Measurements from ENCODE around the gene DAP3.
"Not testable (repeated sequence)": the region's sequence is repeated elsewhere in the genome, so short reads cannot be mapped to it uniquely, and the experiment has no call there.

DAP3 gene

DNA sequence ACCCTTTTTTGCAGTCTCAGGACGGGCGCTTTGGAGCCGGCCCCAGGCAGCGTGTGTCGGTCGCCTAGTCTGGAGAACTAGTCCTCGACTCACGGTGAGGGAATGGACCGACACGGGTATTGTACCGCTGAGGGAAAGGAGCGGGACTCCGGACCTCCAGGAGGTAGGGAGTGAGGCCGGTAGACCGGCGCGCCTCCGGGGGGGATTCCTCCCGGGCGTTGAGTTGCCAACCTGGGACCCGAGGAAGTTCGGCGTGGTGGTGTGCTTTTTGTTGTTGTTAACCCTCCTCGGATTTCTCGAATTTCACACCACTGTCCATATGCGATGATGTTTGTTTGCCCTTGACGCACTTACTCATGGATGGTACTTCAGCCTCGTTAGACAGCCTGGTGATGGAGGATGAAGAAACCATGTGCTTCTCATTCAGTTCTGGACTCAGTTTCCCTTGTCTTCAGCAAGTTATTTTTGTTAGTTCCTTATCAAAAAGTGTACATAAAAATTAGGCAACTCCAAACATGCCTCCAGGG is at the start of gene DAP3:
Gene DAP3 (plus strand): TSS at position 11 of the 527 bp plus-strand sequence. CDS start 20,689 bp downstream, outside the sequence.
- DNase-seq = not testable (repeated sequence)

DNA sequence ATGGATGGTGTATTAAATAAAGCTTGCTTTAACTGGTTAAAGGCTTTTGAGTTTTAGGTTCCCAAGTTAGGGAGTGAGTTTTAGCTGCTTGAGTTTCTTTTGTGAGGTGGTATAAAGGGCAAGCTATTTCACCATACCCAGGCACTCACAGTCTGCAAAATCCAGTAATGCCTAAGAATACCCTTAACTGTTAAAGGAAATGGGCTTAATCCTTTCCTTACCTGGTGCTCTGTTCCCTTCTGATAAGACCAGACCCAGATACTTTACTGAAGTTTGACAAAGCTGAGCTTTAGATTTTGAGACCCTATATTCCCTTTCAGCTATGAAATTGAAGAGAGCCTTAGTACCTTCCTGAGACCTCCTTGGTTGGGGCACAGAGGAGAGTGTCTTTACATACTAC is 48.5 kb upstream of the DAP3 start:
- no peak for DNase-seq

DNA sequence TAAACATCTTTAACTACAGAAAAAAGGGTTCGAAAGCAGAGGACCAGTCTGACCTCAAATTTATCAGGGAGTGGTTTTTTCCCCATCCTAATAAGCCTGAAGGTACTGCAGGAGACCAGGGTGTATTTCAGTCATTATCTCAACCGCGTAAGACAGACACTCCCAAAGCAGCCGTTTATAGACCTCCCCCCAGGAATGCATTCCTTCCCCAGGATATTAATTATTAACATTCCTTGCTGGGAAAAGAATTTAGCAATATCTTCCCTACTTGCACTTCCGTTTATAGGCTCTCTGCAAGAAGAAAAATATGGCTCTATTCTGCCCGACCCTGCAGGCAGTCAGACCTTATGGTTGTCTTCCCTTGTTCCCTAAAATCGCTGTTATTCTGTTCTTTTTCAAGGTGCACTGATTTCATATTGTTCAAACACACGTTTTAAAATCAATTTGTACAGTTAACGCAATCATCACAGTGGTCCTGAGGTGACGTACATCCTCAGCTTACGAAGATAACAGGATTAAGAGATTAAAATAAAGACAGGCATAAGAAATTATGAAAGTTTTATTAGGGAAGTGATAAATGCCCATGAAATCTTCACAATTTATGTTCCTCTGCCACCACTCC is 46.2 kb upstream of the DAP3 start:
- DNase-seq = not testable (repeated sequence)

DNA sequence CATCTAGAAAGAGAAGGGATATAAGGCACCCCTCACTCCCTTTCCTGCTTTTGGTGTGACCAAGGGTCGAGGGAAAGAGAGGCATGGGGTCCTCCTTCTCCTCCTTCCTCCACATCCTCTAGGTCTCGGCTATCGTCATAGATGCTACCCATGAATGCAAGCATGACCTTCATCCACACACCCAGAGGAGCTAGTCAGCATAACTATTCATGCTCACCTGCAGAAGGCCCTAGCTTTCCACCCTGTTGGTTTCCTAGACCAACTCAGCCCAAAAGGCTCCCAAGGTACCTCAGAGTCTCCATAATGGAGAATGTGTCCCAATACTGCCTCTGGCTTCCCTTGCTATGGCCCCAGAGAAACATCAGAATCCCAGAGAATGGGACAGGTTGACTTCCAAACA is 45.7 kb upstream of the DAP3 start:
- DNase-seq = no peak

DNA sequence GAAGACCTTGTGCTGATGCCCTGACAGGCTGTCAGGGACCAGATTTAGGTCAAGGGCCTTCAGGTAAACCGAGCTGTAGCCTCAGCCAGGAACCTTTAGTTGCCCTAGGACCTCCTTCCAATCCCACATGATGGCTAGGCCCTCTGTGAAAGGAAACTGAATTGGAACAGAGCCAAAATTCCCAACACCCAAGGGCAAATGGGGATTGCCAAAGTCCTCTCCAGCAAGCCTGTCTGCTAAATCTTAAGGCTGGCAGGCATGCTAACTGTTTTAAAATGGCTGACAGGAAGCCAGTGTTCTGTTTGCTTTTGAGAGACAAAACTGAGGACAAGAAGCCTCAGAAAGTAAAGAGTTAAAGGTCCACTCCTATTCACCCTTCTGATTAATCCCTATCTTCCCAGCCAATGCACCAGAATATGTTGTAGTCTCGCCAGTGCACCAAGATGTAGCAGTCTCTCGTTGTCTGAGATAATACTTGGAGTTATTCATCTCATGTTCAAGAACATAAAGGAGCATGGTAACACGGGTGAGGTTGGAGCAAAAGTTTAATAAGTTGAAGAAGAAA is 43.8 kb upstream of the DAP3 start:
- DNase-seq = no peak

DNA sequence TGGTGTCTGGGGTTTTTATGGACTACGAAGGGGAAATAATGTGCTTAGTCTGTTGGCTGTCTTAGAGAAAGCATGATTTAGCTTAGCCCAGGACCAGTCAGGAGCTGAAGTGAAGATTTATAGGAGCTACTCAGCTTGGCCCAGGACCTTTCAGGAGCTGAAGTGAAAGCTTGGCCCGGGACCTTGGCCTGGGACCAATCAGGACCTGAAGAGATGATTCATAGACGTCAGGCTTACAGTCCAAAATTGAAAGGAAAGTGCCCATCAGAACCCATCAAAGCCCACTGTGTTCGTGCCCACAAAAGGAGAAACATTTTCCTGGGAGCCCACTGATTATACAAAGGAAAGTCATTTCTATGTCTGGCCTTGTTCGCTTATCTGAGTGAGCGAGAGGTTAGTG is 43.2 kb upstream of the DAP3 start:
- DNase-seq = no peak

DNA sequence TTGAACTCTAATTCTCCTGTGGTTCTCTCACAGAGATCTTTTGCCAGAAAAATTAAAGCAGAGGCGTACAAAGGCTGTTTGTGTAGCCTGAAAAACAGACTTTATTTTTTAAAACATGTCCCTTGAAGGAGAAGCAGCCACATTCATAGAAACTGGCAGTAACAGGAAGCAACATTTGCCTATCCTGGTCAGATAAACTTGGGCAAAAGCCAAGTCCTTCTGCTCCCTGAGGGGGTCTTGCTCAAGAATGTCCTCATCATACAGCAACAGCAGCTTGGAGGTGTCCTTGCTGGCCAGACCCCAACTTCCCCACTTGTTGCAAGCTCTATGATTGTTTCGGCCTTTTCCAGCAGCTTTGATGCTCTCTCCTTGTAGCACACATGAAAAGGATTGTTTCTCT is 42.6 kb upstream of the DAP3 start:
- no peak for DNase-seq

DNA sequence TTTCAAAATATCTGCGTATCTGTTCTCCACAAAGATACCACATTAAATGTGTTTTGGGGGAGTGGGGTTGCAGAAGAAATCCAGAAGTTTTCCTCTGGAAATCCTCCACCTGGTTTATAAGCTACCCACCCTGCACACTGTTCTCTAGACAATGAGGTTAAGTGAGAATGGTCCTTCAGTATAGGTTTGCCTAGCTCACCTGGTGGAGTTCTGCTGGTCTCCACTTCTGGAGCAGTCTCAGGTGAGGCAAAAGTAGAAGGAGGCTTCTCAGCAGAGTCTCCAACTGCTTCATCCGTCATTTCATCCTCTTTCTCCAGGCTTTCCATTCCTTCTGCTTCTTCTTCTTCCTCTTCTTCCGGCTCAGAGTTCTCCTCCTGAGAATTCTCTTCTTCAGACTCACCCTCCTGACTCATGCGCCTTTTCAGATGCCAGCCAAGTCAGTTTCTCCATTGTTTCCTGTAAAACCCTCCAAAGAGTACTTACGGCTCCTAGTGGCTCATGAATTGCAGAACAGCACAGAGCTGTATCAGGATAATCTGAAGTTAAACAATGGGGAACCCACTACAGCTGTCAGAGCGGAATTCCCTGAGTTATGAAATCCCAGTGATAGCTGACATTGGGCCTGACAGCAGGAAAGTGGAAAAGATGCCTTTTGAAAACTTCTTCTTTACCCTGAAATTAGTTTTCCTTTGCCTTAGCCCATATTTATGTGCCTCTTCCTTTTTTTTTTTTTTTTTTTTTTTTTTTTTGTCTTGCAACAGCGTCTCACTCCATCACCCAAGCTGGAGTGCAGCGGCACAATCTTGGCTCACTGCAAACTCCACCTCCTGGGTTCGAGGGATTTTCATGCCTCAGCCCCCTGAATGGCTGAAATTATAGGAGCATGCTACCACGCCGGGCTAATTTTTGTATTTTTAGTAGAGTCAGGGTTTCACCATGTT is 40.4 kb upstream of the DAP3 start:
- no peak for DNase-seq

DNA sequence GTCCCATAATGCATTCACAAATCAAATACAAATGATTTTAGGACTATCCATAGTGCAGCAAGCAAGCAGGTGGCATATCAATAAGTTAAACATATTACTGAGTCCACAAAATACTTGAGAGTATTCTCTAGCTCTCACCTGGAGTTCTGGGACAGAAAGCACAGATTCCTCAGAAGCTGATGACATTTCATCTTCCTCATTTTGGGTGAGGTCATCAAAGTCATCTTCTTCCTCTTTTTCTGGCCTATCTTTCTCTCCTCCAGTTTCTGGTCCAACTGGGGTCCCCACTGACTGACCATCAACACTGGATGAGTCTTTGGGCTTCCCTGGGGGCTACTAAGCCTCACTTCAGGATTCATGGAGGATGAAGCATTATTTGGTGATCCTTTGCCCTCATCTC is 39.2 kb upstream of the DAP3 start:
- DNase-seq = no peak

DNA sequence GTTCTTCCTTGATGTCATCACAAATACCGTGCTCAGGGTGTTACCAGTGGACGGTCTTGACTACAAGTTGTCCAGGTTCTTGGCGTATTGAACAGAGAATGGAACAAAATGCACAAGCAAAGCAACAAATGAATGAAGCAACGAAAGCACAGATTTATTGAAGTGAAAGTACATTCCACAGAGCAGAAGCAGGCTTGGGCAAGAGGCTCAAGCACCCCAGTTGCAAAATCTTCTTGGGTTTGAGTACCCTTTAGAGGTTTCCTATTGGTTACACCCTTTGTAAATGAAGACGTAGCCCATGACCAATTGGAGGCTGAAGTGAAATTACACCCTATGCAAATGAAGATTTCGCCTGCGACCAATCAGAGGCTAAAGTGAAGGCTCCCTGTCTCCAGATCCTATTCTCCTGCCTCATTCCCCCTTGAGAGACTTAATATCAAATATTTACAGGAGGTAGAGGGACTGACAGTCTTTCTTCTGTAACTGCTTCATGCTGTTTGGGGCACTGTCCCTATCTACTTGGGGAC is 38.6 kb upstream of the DAP3 start:
- DNase-seq = no peak

DNA sequence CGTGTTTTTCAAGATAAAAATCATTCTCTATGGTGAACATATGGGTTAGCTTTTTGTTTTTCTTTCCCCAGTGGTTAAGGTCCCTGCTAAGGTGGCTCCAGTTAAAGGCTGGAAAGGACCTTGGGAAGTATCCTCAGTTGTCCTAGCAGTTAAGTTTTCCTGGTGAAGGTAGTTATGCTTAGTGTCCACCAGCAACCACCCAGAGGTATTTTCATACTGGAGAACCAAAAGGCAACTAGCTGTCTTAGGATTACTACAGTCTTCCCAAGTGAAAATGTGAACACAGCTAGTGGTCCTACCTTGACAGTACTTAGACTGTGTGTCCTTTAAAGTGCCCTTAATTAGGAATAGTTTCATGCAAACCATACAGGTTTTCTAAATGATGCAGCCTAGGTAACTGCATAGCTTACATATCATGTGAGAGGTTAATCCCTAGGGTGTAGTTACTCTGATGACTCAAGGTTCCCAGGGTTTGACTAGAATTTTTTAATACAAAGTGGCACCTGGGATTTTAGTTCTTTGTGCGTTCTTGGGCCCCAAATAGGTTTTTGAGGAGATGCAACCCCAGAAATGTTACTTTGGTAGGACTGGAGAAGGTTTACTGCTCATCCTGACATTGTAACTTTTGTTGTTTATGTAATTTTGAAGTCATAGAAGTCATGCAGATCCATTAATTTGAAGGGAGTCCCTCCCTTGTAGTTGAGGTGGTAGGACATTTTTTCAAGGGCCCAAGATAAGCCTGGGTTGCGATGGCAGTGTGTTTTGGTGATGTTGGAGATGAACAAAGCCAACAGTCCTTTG is 36.8 kb upstream of the DAP3 start:
- no peak for DNase-seq

DNA sequence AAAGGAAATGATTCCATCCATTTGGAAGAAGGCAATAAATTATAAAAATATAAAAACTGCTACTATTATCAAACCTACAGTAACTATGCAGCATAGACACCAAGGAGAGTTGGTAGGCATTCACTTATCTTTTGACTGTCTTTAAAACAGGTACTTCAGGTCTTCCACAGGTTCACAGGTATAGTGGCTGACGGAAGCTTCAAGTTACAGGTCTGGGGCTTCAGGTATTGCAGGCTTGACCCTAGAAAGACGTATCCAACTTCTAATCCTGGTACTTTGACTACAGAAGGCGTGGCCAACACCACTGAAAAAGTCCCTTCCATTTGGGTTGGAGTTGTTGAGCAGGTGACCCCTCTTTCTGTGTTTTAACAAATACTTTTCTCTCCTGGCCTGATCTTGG is 35.9 kb upstream of the DAP3 start:
- DNase-seq = no peak

DNA sequence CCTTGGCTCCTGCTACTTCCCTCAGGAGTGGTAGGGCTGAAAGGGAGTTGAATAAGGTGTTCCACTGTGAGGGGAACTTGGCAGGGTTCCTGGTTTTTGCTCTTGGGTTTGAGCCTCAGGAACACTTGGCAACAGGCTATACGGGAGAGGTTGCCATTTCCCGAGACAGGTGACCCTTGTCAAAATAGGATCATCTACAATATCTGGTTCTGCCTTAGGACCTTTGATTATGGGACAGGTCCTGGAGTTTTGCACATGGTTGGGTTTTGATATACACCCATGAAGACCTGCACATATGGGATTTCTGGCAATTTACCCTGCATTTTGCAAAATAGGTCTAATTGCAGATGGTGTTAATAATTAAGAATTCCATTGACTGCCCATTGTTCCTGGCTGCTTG is 31.4 kb upstream of the DAP3 start:
- no peak for DNase-seq

DNA sequence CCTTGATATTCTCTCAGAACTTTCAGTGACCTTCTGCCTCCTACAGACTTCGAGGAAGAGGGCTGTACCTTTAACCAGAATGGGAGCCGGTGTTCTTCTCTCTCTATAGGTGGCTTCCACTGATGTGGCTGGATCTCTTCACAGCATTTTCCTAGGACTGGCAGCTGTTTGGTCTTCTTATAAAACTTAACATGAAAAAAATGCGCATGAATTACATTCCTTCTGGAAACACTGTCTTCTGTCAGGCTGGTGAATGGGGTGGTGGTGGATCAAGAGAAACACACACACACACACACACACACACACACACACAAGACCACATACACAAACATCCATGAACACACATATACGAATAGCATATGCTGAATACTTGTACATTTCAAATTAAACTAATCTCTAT is 27.7 kb upstream of the DAP3 start:
- DNase-seq = not testable (repeated sequence)

DNA sequence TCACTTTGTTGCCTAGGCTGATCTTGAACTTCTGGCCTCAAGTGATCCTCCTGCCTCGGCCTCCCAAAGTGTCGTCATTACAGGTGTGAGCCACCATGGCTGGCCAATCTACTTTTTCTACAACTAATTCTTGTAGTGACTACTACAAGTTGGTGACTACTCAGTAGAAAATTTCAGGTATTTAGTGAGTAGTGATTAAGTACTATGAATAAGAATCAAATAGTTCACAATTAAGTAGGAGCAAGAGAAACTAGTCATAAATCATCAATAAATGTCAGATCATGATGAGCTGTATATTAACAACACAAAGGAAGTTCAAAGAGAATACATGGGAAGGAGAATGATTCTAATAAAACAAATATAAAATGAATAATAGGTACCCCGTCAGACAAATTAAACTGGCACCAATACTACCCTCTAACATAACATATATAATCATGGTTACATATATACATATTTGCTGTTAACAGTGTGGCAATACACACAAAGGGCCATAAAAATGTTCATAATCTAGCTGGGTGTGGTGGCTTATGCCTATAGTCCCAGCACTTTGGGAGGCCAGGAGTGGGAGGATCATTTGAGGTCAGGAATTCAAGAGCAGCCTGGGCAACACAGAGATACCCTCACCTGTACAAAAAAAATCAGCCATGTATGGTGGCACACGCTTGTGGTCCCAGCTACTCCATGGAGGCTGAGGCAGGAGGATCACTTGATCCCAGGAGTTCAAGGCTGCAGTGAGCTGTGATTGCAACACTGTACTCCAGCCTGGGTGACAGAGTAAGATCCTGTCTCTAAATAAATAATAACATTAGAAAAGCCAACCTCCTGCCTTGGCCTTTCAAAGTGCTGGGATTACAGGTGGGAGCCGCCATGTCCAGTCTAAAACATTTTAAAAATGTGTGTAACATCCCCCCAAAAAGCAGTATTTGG is 19.4 kb upstream of the DAP3 start:
- DNase-seq = no peak

DNA sequence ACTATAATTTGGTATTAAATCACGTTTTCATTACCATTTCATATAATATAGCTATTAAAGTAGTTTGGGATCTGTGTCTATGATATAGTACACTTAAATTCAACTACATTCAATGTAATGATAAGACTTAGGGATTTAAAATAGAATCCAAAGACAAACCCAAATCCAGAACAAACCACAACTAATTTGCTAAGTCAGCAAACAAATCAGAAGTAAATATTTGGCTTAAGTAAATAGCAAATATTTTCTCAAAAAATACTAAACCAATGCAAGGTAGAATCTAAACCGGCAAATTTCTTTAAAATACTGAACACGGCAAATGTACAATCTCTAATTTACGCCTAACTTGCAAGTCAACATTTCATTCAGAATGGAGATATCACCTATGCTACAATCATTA is 17.1 kb upstream of the DAP3 start:
- no peak for DNase-seq

DNA sequence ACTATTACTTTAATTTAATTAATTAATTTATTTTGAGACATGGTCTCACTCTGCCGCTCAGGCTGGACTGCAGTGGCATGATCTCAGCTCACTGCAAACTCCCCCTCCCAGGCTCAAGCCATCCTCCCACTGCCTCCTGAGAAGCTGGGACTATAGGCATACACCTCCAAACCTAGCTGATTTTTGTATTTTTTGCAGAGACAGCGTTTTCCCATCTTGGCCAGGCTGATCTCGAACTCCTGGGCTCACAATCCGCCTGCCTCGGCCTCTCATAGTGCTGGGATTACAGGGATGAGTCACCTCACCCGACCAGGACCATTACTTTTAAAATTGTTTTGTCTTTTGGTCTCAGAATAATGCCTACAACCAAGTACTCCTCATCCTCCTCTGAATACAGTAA is 15.9 kb upstream of the DAP3 start:
- DNase-seq = no peak

DNA sequence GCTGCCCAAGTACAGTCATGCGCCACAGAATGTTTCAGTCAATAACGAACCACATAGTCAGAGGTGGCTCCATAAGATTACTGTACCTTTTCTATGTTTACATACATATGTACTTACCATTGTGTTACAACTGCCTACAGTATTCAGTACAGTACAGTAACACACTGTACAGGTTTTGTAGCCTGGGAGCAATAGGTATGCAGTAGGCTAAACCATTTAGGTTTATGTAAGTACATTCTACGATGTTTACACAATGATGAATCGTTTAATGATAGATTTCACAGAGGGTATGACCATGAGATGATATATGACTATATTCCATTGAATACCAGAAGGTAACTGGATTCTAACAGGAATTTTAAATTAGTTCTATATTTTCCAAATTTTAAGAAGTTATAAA is 10.9 kb upstream of the DAP3 start:
- no peak for DNase-seq

DNA sequence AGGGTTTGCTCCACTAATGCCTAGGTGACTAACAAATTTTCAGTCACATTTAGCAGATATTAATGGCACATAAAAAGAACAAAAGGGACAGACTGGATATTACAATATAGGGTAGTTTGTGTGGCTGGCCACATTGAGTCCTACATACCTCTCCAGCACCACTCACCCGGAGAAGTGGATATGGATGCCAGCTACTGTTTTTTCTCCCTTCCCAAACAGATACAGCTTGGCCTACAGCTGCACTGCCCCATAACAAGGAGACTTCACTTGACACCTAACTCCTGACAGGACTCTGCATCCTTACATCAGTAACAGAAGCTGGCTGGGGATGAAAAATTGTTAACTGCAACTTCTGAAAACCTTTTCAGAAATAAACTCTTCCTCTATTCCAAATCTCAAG is 9.9 kb upstream of the DAP3 start:
- DNase-seq = not testable (repeated sequence)

DNA sequence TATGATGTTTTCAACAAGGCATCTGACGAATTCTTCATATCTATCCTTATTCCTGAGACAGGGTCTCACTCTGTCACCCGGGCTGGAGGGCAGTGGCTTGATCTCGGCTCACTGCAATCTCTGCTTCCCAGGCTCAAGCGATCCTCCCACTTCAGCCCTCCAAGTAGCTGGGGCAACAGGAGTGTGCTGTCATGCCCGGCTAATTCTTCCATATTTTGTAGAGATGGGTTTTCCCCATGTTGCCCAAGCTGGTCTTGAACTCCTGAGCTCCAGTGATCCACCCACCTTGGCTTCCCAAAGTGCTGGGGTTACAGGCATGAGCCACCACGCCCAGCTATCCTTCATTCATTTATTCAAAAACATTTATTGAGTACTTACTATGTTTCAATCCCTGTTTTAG is 8.4 kb upstream of the DAP3 start:
- no peak for DNase-seq

DNA sequence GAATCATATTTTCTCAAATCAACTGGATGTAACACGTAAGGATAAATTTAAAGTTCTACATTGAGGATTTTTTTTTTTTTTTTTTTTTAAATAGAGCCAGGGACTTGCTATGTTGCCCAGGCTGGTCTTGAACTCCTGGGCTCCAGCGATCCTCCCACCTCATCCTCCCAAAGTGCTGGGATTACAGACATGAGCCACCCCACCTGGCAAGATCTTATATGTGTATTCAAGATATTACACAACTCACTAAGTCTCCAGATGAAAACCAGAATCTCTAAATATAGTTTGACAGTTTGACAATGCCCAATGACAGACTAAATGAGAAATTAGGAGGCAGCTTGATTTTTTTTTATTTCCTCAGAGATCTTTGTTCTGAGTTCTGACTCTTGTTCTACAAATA is 7.1 kb upstream of the DAP3 start:
- DNase-seq = no peak

All from cortex of kidney (tissue), 1 donor.